IPS-NIHi7 (cell line): ENCODE data around the gene NCAPD2.
"Not testable (repeated sequence)": the region's sequence is repeated elsewhere in the genome, so short reads cannot be mapped to it uniquely, and the experiment has no call there.

Experiments
- DNase-seq: peaks from one replicate; pipeline ENCODE4 v3.0.0; 2012; ENCODE audit warnings: mixed read lengths; ENCODE audit errors: extremely low spot score

NCAPD2 gene

GRCh38 chr12:6548966-6549683 is 55.2 kb downstream of the NCAPD2 start:
- DNase-seq = no peak

- no peak for DNase-seq
Measured at GRCh38 chr12:6549684-6550151, 55.8 kb downstream of the NCAPD2 start.

- DNase-seq = no peak
Measured at GRCh38 chr12:6550294-6551062, 56.6 kb downstream of the NCAPD2 start.

GRCh38 chr12:6551063-6551461 is 57.2 kb downstream of the NCAPD2 start:
- DNase-seq = no peak

- no peak for DNase-seq
Measured at GRCh38 chr12:6551496-6552139, 57.7 kb downstream of the NCAPD2 start.

GRCh38 chr12:6552140-6552551 is 58.2 kb downstream of the NCAPD2 start:
- DNase-seq = no peak

GRCh38 chr12:6553051-6553868 is 59.4 kb downstream of the NCAPD2 start:
- no peak for DNase-seq

- DNase-seq = peak; percentile 86
Measured at GRCh38 chr12:6554168-6555017, 60.5 kb downstream of the NCAPD2 start.

GRCh38 chr12:6555018-6555691 is 61.3 kb downstream of the NCAPD2 start:
- no peak for DNase-seq

- DNase-seq = not testable (repeated sequence)
Measured at GRCh38 chr12:6556496-6556817, 62.6 kb downstream of the NCAPD2 start.

GRCh38 chr12:6556857-6557256 is 63.0 kb downstream of the NCAPD2 start:
- no peak for DNase-seq

- DNase-seq = peak; percentile 57
Measured at GRCh38 chr12:6558014-6558760, 64.3 kb downstream of the NCAPD2 start.

- no peak for DNase-seq
Measured at GRCh38 chr12:6559500-6559899, 65.6 kb downstream of the NCAPD2 start.

- DNase-seq = no peak
Measured at GRCh38 chr12:6560501-6561205, 66.8 kb downstream of the NCAPD2 start.

GRCh38 chr12:6562881-6563280 is 69.0 kb downstream of the NCAPD2 start:
- DNase-seq = no peak

- peak; percentile 67 for DNase-seq
Measured at GRCh38 chr12:6563448-6564050, 69.6 kb downstream of the NCAPD2 start.

GRCh38 chr12:6567112-6567670 is 73.3 kb downstream of the NCAPD2 start:
- DNase-seq = no peak

- DNase-seq = no peak
Measured at GRCh38 chr12:6569312-6569711, 75.4 kb downstream of the NCAPD2 start.
